Natural killer cell (primary cell): ENCODE results near the gene SNAP47. TPM values are rescaled to one million over a fixed set of nuclear protein-coding genes. Genes with fewer than 3 reads are reported as not detected.

Experiments
- ATAC-seq, 3 donors: fragments of 150-1000 bp in 2 of 3; fragments of 200-7000 bp in 1 of 3; cut with Tn5 transposase; 1 replicate in 1 of 3; 2 replicates in 2 of 3; pipeline ENCODE4 v1.10.0; 2021; ENCODE audit warnings: mild to moderate bottlenecking in 2 of 3, moderate library complexity in 2 of 3
- DNase-seq, 2 donors: peaks; one replicate each; pipeline versions ENCODE4 v3.0.0 to v3.0.0-alpha.2; 2013 to 2021; ENCODE audit warnings: mixed read lengths in 1 of 2
- H3K27ac ChIP-seq: one replicate; pipeline ENCODE4 v1.5.1; 2013; ENCODE audit warnings: mild to moderate bottlenecking, low read length
- H3K27me3 ChIP-seq: one replicate; pipeline ENCODE4 v1.6.1; 2013; ENCODE audit warnings: low read length; ENCODE audit not compliant: control insufficient read depth, insufficient read depth
- H3K36me3 ChIP-seq: one replicate; pipeline ENCODE4 v1.6.1; 2013; ENCODE audit warnings: low read length; ENCODE audit not compliant: control insufficient read depth, insufficient read depth
- H3K4me1 ChIP-seq: one replicate; pipeline ENCODE4 v1.6.1; 2013; ENCODE audit warnings: low read length; ENCODE audit not compliant: control insufficient read depth, insufficient read depth
- H3K4me3 ChIP-seq: one replicate; pipeline ENCODE4 v1.5.1; 2013; ENCODE audit warnings: low read length
- H3K9me3 ChIP-seq: one replicate; pipeline ENCODE4 v1.6.1; 2013; ENCODE audit warnings: low read length; ENCODE audit not compliant: control insufficient read depth, insufficient read depth
- H3K27ac Mint-ChIP-seq, 2 donors: one replicate each; pipeline ENCODE4 v1.8.0; 2022; ENCODE audit warnings: mild to moderate bottlenecking in 2 of 2, mixed read lengths in 2 of 2, moderate library complexity in 1 of 2
- H3K27me3 Mint-ChIP-seq, 2 donors: one replicate each; pipeline ENCODE4 v1.8.0; 2022; ENCODE audit warnings: low read depth in 2 of 2, mixed read lengths in 2 of 2
- H3K36me3 Mint-ChIP-seq: one replicate; pipeline ENCODE4 v1.8.0; 2022; ENCODE audit warnings: mixed read lengths
- H3K4me1 Mint-ChIP-seq, 2 donors: one replicate each; pipeline ENCODE4 v1.8.0; 2022; ENCODE audit warnings: mixed read lengths in 2 of 2
- H3K4me3 Mint-ChIP-seq: one replicate; pipeline ENCODE4 v1.8.0; 2022; ENCODE audit warnings: mild to moderate bottlenecking, moderate library complexity, mixed read lengths
- H3K9me3 Mint-ChIP-seq, 2 donors: one replicate each; pipeline ENCODE4 v1.8.0; 2022; ENCODE audit warnings: mixed read lengths in 2 of 2
- WGBS: methylation state at CpG from one replicate; pipeline ENCODE4 v1.1.7; 2013; ENCODE audit warnings: missing lambda C conversion rate; ENCODE audit not compliant: insufficient coverage; 5-methylcytosine and 5-hydroxymethylcytosine counted together
- intact Hi-C: fragments of 100-400 bp; cut with micrococcal nuclease; formaldehyde crosslinking; loops from one replicate; pipeline ENCODE4 v1.14.2; 2022
- total RNA-seq, 4 donors: library from RNA; stranded (reverse); fragments of 120-200 nt in 1 of 4; gene quantifications; one replicate each; pipeline versions ENCODE4 v1.2.3 to v1.2.4, GENCODE V29; 2013 to 2022
- TF ChIP-seq, protein P1 (sequence below): fragments of 200-600 bp; IDR thresholded peaks from one replicate; pipeline ENCODE4 v1.8.0; 2022; ENCODE audit warnings: antibody characterized with exemption

SNAP47 gene
- total RNA-seq, 3 donors from 2014 or later (not counting 1 experiment from before 2014, with no cell fraction given) = 19.0 to 24.2 (median 23.1) TPM

DNA sequence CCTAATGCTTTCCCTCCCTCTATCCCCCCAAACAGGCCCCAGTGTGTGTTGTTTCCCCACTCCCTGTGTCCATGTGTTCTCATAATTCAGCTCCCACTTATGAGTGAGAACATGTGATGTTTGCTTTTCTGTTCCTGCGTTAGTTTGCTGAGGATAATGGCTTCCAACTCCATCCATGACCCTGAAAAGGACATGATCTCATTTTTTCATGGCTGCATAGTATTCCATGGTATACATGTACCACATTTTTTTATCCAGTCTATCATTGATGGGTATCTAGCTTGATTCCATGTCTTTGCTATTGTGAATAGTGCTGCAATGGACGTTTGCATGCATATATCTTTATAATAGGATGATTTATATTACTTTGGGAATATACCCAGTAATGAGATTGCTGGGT is 89.0 kb downstream of the SNAP47 start:
- peaks cover 8 to 11% of the 10 kb centered on the region in 2 donors for H3K4me1 Mint-ChIP-seq
- Histone ChIP-seq H3K27ac (no peak overlapping the region), H3K36me3 (no peaks in the 10 kb centered on the region), H3K4me1 (peaks cover 9% of the 10 kb centered on the region), H3K4me3 (no peak overlapping the region), H3K27me3 (peaks cover 37% of the 10 kb centered on the region), H3K9me3 (peaks cover 9% of the 10 kb centered on the region)
- 100% methylated on average over 1 of the region's 2 CpGs for WGBS
- H3K36me3 Mint-ChIP-seq = peaks cover 13% of the 10 kb centered on the region
- peaks cover 4 to 9% of the 10 kb centered on the region in 2 donors for H3K9me3 Mint-ChIP-seq
- H3K27ac Mint-ChIP-seq = no peak overlapping the region
- ATAC-seq (no peak), DNase-seq (no peak)
- intact Hi-C loops = no loop called here
- TF ChIP-seq, protein P1, sequence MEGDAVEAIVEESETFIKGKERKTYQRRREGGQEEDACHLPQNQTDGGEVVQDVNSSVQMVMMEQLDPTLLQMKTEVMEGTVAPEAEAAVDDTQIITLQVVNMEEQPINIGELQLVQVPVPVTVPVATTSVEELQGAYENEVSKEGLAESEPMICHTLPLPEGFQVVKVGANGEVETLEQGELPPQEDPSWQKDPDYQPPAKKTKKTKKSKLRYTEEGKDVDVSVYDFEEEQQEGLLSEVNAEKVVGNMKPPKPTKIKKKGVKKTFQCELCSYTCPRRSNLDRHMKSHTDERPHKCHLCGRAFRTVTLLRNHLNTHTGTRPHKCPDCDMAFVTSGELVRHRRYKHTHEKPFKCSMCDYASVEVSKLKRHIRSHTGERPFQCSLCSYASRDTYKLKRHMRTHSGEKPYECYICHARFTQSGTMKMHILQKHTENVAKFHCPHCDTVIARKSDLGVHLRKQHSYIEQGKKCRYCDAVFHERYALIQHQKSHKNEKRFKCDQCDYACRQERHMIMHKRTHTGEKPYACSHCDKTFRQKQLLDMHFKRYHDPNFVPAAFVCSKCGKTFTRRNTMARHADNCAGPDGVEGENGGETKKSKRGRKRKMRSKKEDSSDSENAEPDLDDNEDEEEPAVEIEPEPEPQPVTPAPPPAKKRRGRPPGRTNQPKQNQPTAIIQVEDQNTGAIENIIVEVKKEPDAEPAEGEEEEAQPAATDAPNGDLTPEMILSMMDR = no peak
- peaks cover 51 to 59% of the 10 kb centered on the region in 2 donors for H3K27me3 Mint-ChIP-seq
- no peak overlapping the region for H3K4me3 Mint-ChIP-seq

DNA sequence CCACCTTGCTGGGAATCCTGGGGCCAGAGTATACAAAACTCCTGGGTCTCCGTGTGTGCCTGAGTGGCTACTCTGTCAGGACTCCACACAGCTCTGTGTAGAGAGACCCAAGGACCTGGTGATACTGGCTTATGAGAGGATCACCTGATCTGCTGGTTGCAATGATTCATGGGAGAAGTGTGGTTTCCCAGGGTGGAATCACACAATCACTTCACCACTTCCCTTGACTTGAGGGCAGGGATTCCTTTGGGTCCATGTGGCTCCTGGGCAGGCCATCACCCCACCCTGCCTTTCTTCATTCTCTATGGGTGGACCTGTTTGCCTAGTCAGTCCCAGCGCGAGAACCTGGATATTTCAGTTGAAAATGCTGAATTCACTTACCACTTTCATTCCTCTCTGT is 93.6 kb downstream of the SNAP47 start:
- Histone ChIP-seq H3K36me3 (no peaks in the 10 kb centered on the region), H3K27ac (no peak overlapping the region), H3K4me3 (no peak overlapping the region), H3K27me3 (peaks cover 23% of the 10 kb centered on the region), H3K4me1 (peaks cover 9% of the 10 kb centered on the region), H3K9me3 (peaks cover 9% of the 10 kb centered on the region)
- ATAC-seq = peak in 1 of 3 donors; percentile 27
- Mint-ChIP-seq H3K4me1 (peaks cover 10 to 13% of the 10 kb centered on the region in 2 donors), H3K27me3 (peaks cover 39 to 55% of the 10 kb centered on the region in 2 donors), H3K9me3 (no peaks in the 10 kb centered on the region), H3K36me3 (no peaks in the 10 kb centered on the region), H3K27ac (no peak overlapping the region), H3K4me3 (no peak overlapping the region)
- TF ChIP-seq, protein P1 = no peak
- intact Hi-C loops = no loop called here
- WGBS = 100% methylated on average over 3 of the region's 3 CpGs
- no peak for DNase-seq

Other genes starting within 250 kb of the SNAP47 start
- 10 to 100 TPM in 2 of 3 donors, 1 to 10 TPM in 1; 9.7 to 14.0 (median 10.7) TPM for gene ZNF678, start 171.9 kb upstream of the SNAP47 start, total RNA-seq
- 10 to 100 TPM in 2 of 3 donors, 1 to 10 TPM in 1; 8.8 to 12.4 (median 12.3) TPM for gene JMJD4, start 133 bp upstream of the SNAP47 start, total RNA-seq
- gene PRSS38, start 80.2 kb downstream of the SNAP47 start, total RNA-seq = not detected
- not detected for gene WNT9A, start 212.5 kb downstream of the SNAP47 start, total RNA-seq